NOMO-1 treated with DMSO at 0.1 percent for 48 hours (cell line): ENCODE measurements around the gene IDUA.

ENCODE experiments used
- DNase-seq: peaks from one replicate; lab custom pipeline; 2025; ENCODE audit not compliant: unreplicated experiment; lab: John Stamatoyannopoulos, UW

IDUA gene

DNA sequence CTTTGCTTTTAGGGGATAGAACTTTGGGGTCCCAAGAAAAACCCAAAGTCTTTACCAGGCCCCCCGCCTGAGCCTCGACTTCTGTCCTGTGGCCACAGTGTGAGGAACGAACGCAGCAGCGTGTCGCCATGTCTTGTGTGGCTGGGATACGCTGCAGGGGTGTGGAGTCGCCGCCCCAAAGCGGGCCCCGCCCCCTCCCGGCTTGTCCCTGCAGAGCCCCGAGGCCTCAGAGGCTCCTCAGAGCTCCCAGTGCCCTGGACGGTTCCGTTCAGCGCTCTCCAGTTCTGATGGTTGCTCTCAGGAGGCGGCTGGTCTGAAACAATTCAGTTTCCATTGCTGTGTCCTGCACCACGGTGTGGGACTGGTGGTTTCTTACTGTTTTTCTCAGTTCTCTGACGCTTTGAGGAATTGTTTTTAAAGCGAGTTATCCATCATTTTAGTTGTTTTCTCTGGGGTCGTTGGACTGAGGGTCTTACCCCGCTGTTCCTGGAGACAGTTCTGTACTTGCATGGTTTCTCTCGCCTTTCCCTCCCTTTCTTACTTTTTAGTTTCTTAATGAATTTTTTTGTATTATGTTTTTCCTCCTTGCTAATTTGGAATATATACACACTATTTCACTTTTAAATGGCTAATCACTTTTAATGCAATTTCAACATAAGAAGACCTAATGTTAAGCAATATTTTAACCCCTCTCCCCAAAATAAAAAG is 1.6 kb upstream of the IDUA start:
- DNase-seq: peak; percentile 27

DNA sequence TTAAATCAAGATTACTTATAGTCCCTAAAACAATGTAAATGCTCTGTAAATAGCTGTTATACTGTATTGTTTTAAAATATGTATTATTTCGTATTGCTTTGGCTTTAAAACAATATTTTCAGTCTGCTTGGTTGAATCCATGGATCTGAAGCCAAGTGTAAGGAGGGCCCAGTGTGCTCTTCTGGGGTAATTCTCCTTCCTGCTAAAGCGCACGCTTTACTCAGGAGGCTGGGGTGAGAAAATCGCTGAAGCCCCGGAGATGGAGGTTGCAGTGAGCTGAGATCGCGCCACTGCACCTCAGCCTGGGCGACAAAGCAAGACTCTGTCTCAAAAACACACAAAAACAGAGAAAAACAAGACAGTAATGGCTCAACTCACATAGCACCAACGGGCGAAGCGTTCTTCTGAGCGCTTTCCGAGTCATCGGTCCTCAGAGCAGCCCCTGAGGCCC is 391 bp upstream of the IDUA start:
- peak; percentile 50 for DNase-seq

DNA sequence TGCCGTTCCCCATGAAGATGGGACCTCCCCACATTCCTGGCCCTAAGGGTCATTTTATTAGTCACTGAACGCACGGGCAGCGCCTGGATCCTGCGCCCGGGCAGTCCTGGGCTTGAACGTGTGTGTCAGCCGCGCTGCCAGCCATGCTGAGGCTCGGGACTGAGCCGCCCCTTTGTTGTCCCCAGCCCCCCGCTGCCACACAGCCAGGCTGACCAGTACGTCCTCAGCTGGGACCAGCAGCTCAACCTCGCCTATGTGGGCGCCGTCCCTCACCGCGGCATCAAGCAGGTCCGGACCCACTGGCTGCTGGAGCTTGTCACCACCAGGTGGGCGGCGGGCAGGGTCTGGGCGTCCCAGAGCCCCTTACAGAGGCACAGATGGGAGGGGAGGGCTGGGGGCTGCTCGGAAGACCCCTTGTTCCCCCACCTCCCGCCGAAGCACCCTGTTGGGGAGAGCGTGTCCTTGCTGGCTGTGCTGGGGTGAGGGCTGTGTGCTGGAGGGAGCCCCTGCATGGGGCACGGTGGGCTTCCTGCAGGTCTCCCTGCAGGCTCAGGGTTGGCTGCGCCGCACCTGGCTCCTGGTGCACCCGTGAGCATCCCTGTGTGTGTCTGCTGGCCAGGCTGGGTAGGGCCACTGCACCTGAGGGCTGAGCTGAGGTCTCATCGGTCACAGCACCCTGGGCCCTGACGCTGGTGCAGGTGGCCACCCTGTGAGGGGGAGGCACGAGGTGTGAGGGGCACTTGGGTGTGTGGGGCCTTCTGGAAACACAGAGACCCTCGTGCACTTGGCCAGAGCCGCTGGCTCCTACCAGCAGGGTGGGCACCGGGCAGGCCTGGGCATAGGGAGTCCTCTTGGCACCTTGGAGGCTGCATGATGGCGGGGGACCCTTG is 1.0 kb downstream of the IDUA start:
- no peak for DNase-seq

DNA sequence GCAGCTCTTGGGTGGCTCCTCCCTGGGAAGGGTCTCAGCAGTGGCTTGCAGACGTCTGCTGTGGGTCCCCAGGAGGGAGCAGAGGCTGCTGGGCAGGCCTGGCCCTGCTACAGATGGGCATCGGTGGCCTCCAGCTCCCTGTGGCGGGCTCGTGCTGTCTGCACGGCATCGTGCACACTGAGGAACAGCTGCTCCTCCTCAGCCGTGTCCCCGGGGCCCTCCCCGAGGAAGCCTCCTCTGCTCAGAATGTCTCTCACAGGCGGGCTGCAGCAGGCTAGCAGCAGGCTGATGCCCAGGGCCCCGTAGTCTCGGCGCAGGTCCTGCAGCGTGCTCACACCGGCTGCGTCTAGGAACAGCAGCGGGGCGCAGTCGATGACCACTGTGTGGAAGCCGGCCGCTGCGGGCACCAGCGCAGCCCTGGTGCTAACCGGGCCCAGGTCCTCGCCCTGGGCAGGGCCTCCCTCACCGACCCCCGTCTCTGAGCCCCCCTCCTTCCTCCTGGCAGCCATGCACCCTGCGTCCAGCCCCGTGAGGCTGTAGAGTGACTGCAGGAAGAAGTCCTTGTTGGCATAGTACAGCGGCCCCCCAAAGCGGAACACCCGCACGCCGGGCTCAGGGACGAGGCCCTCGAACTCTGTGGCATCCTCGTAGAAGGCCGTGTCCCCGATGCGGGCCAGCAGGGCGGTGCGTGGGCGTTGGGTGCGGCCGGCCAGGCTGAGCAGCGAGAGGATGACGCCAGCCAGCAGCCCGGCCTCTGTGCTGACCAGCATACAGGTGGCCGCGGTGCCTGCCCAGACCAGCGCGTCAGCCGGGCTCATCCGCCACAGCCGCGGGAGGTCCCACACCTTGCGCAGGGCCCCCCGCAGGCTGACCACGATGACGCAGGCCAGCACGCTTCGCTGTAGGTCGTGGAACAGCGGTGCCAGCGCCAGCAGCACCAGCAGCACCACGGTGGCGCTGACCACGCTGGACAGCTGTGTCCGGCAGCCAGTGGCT is 2.2 kb downstream of the IDUA start:
- DNase-seq: no peak

DNA sequence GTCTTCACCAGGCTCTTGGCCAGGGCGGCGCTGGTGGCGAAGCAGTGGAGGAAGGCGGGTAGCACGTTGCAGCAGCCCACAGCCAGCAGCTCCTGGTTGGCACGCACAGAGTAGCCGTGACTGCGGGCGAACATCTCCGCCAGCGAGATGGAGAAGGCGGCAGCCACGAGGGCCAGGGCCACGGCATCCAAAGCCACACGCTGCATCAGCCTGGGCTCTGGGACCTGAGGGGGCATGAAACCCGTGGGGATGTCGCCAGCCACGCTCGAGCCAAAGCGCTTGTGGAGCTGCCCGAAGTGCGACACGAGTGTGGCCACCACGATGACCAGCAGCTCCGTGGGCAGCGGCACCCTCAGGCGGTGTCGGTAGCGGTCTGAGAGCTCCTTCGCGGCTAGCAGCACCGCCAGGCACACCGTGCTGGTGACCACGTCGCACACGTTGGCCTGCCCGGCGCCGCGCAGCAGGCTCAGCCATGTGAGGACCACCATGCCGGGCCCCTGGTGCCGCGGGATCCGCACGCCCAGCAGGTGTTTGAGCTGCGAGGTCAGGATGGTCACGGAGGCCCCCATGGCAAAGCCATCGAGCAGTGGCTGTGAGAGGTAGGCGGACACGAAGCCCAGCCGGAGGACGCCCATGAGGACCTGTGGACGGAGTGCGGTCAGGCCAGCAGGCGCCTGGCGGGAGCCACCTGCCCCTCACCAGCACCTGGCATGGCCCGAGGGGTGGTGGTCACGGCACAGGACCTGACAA is 3.1 kb downstream of the IDUA start:
- no peak for DNase-seq

DNA sequence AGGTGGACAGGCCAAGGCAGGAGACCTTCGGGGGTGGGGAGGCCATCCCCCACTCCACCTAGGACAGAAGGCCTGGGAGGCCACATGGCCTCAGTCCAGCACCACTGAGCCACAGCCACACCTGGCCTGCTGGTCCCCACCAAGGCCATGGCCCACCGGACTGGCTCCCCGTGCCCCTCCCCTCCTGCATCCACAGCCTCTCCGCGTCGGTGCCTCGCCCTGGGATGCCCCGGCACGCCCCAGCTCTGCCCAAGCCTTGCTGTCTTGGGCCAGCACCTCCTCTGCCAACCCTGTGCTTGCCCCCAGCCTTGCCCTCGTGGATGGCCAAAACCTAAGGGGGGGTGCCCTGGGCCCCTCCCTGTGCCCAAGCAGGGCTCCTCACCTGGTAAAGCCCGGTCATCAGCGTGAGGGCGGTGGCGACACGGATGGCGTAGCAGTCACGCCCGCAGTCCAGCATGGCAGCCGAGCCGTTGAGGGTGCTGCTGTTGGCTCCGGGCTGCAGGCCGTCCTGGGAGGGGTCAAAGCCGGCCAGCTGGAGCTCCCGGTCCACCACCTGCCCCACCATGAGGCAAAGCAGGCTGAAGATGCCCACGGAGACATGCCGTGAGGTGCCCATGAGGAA is 4.0 kb downstream of the IDUA start:
- no peak for DNase-seq

DNA sequence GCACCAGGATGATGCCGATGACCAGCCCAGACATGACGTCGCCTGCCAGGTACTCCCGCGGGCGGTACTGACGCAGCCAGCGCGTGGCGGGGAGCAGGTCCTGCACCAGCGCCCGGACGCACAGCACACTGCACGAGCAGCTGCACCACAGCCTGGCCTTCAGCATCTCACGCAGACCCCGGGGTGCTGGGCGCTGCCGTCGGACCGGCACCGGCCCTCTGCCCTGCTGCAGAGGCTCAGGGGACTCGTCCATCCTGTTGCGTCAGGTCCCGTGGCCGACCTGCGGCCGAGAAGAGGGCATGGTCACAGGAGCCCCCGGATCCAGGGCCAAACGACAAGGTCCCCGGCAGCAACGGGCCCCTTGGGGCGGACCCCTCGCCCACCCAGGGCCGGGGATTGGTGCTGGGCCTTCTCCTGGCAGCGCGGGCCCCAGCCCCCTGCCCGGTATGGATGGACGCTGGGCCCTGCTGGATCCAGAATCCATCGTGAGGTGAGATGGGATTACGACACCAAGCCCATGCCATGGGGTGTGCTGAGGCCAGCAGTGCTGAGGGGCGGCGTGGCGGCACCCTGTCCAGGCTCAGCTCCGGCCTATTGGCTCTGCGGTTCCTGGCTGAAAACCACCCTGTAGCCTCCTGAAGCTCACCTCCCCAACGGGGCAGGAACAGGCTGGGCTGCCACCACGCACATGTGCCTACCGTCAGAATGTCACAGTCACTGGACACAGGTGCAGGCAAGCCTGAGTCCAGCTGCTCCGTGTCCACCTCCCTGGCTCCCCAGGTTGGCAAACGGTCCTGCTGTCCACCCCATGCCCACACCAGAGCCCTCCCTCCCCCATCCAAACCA is 4.8 kb downstream of the IDUA start:
- DNase-seq: no peak

DNA sequence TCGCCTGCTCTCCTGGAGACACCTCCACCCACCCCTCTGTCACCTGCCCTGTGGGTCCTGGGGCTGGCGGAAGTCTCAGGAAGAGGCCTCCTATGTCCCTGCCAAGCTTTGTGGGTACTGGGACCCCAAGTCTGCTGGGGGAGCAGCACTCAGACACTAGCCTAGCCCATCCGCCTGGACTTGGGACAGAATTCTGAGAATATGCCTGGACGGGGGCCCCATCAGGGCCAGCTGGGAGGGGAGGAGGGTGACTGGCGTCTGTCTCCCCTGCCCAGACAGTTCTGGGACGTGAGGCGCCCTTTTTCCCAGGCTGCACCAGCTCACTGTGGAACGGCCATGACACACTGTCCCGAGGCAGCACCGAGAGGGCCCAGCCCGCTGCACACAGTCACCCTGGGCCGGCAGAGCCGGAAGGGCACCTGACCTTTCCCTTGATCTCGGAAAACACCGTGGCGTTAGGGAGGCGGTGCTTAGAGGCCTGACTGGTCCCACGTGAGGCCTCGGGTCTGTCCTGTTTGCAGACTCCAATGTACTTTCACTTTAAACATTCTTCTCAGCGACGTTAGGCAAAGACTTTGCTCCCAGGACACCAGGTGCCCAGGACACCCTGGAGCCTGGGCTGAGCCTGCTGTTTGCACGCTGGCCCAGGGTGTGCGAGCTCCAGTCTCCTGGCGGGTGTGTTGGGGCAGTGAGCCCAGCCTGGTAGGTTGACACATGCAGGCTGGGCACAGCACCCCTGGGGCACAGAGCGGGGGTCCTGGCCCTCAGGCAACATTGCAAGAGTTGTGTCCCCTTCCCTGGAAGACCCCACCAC is 5.7 kb downstream of the IDUA start:
- no peak for DNase-seq

DNA sequence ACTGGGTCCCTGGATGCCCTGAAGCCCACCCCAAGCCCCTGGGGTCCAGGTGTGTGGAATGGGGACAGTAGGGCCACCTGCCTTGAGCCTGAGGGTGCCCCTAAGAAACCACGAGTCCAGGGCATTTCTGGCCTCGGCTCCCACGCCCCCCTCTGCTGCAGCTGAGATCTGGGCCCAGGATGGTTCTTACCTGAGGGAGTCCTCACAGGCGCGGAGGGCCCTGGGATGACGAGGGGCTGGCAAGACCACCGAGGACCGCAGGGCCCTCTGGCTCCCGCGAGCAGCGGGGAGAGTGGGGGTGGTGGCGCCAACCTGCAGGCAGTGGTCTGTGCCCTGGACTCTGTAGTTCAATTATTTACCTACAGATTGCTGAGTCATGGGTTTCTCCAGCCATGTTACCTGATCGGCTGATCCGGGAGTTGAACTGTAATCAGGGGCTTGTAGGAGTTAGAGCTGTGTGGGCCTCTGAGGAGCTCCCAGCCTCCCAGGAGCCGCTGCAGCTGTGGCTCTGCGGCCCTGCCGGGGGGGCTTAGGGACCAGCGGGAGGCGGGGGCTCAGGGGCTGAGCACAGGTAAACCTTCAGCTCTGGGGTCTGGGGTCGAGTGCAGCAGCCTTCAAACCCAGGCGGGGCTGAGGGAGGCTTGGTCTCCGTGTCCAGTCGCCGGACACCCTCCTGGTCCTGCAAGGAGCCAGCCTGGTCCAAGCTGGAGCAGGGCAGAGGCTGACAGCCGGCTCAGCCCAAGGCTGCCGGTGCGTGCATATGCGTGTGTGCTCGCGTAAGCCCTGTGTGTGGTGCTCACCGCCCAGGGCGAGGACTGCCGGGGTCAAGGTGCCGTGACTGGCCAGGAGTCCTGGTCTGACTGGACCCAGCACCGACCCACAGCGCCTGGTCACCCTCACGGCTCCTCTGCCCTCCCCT is 6.5 kb downstream of the IDUA start, which contains the start of gene SLC26A1:
Gene SLC26A1, minus strand, starts transcription at position 294 of the 919 bp plus-strand sequence. CDS start 1,701 bp downstream, outside the sequence.
- no peak for DNase-seq

DNA sequence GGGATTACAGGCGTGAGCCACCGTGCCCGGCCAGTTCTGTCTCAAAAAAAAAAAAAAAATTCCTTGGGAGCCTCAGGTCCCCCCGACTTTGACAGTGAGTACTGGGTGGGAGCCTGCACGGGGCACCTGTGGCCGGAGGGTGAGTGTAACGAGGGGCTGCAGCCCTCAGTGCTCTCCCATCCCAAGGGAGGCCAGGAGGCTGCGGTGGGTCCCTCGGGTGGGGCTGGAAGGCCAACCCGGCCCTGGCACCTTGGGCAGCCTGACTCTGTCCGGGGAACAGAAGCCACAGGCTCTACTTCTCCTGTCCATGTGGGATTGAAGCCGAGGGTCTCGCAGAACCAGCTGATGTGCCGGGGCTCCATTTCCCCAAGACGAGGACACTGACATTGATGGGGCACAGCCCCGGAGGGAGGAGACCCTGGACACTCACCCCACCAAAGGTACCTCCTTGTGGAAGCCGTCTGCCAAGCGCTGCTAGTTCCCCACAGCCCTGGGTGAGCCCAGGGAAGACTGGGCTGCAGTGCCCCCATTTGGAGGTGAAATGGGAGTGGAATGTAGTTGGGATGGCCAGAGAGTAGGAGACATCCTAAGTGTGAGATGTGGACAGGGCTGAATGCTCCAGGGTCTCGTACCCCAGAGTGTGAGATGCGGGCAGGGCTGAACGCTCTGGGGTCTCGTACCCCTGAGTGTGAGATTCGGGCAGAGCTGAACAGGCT is 8.6 kb downstream of the IDUA start:
- no peak for DNase-seq

DNA sequence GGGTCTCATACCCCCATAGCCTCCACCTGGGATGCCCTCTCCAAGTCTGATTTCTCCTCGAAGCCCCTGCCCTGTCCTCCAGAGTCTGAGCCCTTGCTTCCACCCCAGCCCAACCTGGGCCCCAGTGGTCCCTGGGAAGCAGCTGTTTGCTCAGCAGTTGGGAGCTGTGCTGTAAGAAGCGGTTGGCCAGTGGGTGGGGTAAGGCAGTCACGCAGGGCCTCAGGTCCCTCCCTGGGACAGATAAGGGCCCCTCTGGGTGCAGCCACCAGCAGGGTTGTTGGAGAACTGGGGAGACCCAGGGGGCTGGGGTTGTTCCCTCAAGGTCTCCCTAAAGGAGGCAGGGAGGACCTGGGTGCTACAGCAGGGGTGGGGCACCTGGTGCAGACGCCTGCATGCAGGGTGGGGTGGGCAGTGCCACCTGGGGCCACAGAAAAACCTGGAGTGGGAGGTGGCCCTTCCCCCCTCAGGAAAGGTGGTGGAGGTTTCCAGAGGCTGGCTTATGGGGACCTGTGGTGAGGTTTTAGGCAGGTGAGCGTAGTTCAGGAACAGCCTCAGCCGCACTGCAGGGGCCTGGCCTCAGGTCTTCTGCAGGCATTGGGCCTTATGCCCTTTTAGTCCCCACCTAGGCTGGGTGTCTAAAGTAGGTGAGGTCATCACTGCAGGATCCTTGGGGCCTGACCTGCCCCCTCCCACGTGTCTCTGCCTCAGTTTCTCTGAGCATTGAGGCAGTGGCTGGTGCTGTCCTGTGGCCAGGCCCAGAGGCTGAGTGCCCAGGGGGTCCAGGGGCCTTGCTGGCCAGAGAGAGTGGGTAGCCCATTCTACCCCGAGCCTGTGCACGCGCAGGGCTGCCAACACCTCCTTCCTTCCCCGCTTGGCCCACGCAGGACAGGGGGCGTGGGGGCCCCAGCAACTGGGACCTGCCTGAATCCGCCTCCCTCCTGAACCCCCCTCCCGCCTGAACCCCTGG is 9.5 kb downstream of the IDUA start:
- DNase-seq: no peak

DNA sequence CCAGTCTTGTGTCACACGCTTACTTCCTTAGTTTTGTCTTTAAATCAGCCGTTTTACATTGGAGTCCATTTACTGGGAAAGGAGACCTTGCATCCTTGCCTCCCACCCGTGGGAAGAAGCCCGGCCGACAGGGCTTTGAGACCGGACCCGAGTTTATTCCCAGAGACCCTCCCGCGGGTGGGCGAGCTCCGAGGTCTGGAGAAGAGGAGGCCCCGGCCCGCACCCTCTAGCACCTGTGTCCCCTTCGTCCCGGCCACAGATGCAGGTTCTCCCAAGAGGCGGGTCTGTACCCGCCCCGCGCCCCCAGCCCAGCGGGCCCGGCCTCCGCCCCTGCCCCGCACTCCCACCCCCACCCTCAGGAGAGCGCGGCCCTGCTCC is 10.1 kb downstream of the IDUA start:
- no peak for DNase-seq

DNA sequence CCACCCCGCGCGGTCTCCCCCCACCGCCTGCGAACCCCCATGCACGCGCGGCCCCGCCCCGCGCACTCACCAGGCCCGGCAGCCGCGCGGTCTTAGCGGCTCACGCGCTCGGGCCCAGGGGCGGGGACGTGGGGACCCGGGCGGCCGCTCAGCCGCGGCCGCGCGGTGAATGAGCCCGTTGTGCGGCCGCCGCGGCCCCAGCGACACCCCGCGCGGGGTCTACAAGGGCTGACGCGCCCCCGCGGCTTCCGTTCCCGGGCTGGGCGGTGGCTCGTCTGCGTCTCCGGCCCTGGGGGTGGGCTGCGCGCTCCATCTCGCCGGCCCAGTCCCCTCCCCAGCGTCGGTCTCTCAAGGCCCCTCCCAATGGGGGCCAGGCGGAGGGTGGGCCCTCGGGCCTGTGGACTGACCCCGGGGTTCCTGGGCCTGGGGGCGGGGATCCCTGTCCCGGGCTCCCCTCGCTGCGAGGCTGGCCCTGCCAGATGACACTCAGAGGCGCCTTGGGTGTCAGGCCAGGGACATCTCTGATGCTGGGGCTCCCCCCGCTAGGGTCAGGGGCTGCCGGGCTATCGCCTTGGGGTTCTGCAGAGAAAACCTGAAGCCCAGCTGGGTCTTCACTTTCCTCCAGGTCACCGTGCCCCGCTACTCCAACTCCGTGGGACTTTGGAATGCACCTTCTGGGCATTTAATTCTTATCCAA is 10.7 kb downstream of the IDUA start:
- DNase-seq: no peak

DNA sequence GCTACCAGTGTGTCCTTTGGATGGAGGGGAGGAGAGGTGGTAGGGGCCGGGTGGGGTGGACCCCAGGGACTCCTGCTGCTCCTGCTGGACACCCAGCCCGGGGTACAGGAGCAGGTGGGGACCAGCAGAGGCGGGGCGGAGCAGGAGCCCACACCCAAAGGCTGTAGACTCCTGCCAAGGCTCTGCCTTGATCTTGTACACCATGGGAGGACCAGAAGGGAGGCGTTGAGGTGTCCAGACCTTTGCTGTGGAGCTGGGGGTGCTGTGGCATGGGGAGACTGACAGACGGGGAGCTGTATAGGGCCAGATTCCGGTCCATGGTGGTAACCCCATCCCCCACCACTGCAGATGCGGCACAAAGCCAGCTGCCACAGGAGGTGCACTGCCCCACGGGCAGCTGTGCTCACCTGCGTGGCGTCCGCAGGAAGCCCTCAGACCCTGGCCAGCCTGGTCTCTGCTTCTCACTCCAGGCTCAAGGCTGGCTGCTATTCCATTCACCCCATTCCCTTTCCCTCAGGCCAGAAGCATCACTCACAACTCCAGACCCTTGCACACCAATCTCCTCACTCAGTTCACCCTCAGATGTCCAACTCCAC is 11.3 kb downstream of the IDUA start:
- DNase-seq: no peak
